Esophagus squamous epithelium (tissue), 5 donors: Measurements from ENCODE around the gene IDE. TPM values are rescaled to one million over a fixed set of nuclear protein-coding genes. Genes with fewer than 3 reads are reported as not detected.

Experiments used
- DNase-seq: peaks from one replicate; lab custom pipeline; 2025; lab: John Stamatoyannopoulos, UW
- H3K27ac ChIP-seq, 4 donors: fragments of 200-600 bp; sonication (generic); one replicate each; pipeline ENCODE4 v1.5.1; 2016 to 2019; ENCODE audit warnings: mild to moderate bottlenecking in 1 of 4
- H3K27me3 ChIP-seq, 4 donors: fragments of 200-600 bp; sonication (generic); 1 replicate in 3 of 4; 2 replicates in 1 of 4; pipeline versions ENCODE4 v1.5.1 to v1.6.0; 2017 to 2021; ENCODE audit warnings: antibody characterized with exemption in 1 of 4
- H3K36me3 ChIP-seq, 3 donors: fragments of 200-600 bp; sonication (generic); one replicate each; pipeline ENCODE4 v1.5.1; 2016 to 2019
- H3K4me1 ChIP-seq, 3 donors: fragments of 200-600 bp; sonication (generic); one replicate each; pipeline ENCODE4 v1.5.1; 2017 to 2019
- H3K4me3 ChIP-seq, 4 donors: fragments of 200-600 bp; sonication (generic); 1 replicate in 3 of 4; 2 replicates in 1 of 4; pipeline ENCODE4 v1.5.1; 2016 to 2019; ENCODE audit warnings: mild to moderate bottlenecking in 2 of 4, moderate library complexity in 1 of 4
- H3K9me3 ChIP-seq, 3 donors: fragments of 200-600 bp; sonication (generic); one replicate each; pipeline ENCODE4 v1.5.1; 2016 to 2019
- CTCF ChIP-seq, 6 experiments: fragments of 450-650 bp in 4 of 6; fragments of 200-600 bp in 2 of 6; sonication (generic) in 2 of 6; IDR thresholded peaks; one replicate each; pipeline ENCODE4 v1.5.1; 2016 to 2019; ENCODE audit warnings: antibody characterized with exemption in 6 of 6, mild to moderate bottlenecking in 4 of 6, moderate library complexity in 4 of 6
- POLR2A ChIP-seq, 4 donors: fragments of 450-650 bp; IDR thresholded peaks; one replicate each; pipeline ENCODE4 v1.6.1; 2017; ENCODE audit warnings: antibody characterized with exemption in 4 of 4, mild to moderate bottlenecking in 4 of 4, moderate library complexity in 3 of 4
- WGBS, 2 donors: methylation state at CpG; one replicate each; pipeline ENCODE4 v1.1.5; 2018; 5-methylcytosine and 5-hydroxymethylcytosine counted together
- intact Hi-C: fragments of 100-400 bp; cut with DNase I; formaldehyde crosslinking; loops from one replicate; pipeline ENCODE4 v1.15.0; 2022
- total RNA-seq, 4 donors: library from RNA; depleted of rRNA; stranded (reverse); fragments of >200 nt; gene quantifications; one replicate each; pipeline ENCODE4 v1.1.0, GENCODE V29; 2016
- donor health status: DM: yes; HTN: yes; CAD: no.

The IDE gene
- total RNA-seq, 4 donors from 2014 or later = 26.7 to 36.8 (median 29.5) TPM

- WGBS, 2 donors = 36 to 47% methylated on average over 3 of the region's 3 CpGs
- Histone ChIP-seq H3K36me3 (peaks cover 0 to 59% (median 0%) of the 10 kb centered on the region in 3 donors), H3K4me1 (no peaks in the 10 kb centered on the region), H3K9me3 (no peaks in the 10 kb centered on the region), H3K4me3 (no peak overlapping the region), H3K27ac (no peak overlapping the region), H3K27me3 (no peaks in the 10 kb centered on the region)
- intact Hi-C loops = loop anchor here (5.0 to 10.0 kb wide), 2 partner anchors 50 to 358 kb away; no protein-coding TSS in a partner anchor
- TF ChIP-seq CTCF (IDR thresholded peaks at IDR 0.05) (peak; percentile 63 to 82 (median 75)), POLR2A (IDR thresholded peaks at IDR 0.05) (no peak)
- no peak for DNase-seq
Observed at GRCh38 chr10:92517034-92517655, 56.7 kb downstream of the IDE start.

- H3K4me3 ChIP-seq = no peak overlapping the region
- H3K4me1 ChIP-seq = no peaks in the 10 kb centered on the region
- no peaks in the 10 kb centered on the region for H3K27me3 ChIP-seq
- WGBS, 2 donors = 79 to 100% methylated on average over 2 of the region's 2 CpGs
- DNase-seq = no peak
- peaks cover 0 to 90% (median 3%) of the 10 kb centered on the region in 3 donors for H3K36me3 ChIP-seq
- H3K9me3 ChIP-seq = no peaks in the 10 kb centered on the region
- H3K27ac ChIP-seq = no peak overlapping the region
- TF ChIP-seq POLR2A (IDR thresholded peaks at IDR 0.05) (no peak), CTCF (IDR thresholded peaks at IDR 0.05) (no peak)
- intact Hi-C loops = no loop called here
Observed at GRCh38 chr10:92508866-92509265, 65.0 kb downstream of the IDE start.

- H3K27me3 ChIP-seq = no peaks in the 10 kb centered on the region
- H3K4me1 ChIP-seq = no peaks in the 10 kb centered on the region
- no peaks in the 10 kb centered on the region for H3K9me3 ChIP-seq
- no peak overlapping the region for H3K27ac ChIP-seq
- intact Hi-C loops = no loop called here
- H3K36me3 ChIP-seq = peaks cover 0 to 91% (median 3%) of the 10 kb centered on the region in 3 donors
- DNase-seq = no peak
- no peak overlapping the region for H3K4me3 ChIP-seq
- WGBS, 2 donors = 54 to 74% methylated on average over 2 of the region's 2 CpGs
- TF ChIP-seq CTCF (IDR thresholded peaks at IDR 0.05) (no peak), POLR2A (IDR thresholded peaks at IDR 0.05) (no peak)
Observed at GRCh38 chr10:92506336-92506735, 67.6 kb downstream of the IDE start.

GRCh38 chr10:92505044-92505443 lies 68.8 kb downstream of the IDE start:
- WGBS, 2 donors = 82 to 83% methylated on average over 5 of the region's 5 CpGs
- no peak for DNase-seq
- H3K36me3 ChIP-seq = peaks cover 0 to 100% (median 3%) of the 10 kb centered on the region in 3 donors

More at GRCh38 chr10:92505044-92505443, 68.8 kb downstream of the IDE start:
- Histone ChIP-seq H3K4me1 (no peaks in the 10 kb centered on the region), H3K9me3 (no peaks in the 10 kb centered on the region), H3K4me3 (no peak overlapping the region), H3K27ac (no peak overlapping the region), H3K27me3 (no peaks in the 10 kb centered on the region)
- intact Hi-C loops = no loop called here
- TF ChIP-seq POLR2A (IDR thresholded peaks at IDR 0.05) (no peak), CTCF (IDR thresholded peaks at IDR 0.05) (no peak)
